ENCODE measurements around the gene LSMEM2.
"Not testable (repeated sequence)": the region's sequence is repeated elsewhere in the genome, so short reads cannot be mapped to it uniquely, and the experiment has no call there.

Gene LSMEM2

GRCh38 chr3:50298836-50299637 lies 20.1 kb downstream of the LSMEM2 start, which contains the start of the genes HYAL3 and NAA80:
TSS of gene HYAL3 (minus strand) at chr3:50299405. CDS start at chr3:50295602, 3,803 bp downstream.
TSS of gene NAA80 (minus strand) at chr3:50299405. CDS start at chr3:50297463, 1,942 bp downstream.
- DNase-seq (ENCODE audit: low read depth in 3 of 3): peak; percentile 97 to 99 (median 98)

- DNase-seq (ENCODE audit: low read depth in 3 of 3): no peak
Observed at GRCh38 chr3:50299638-50299928, 20.7 kb downstream of the LSMEM2 start.

- DNase-seq (ENCODE audit: low read depth in 3 of 3): no peak
Observed at GRCh38 chr3:50299929-50300680, 21.2 kb downstream of the LSMEM2 start.

GRCh38 chr3:50300681-50301254 lies 21.9 kb downstream of the LSMEM2 start:
- DNase-seq (ENCODE audit: low read depth in 3 of 3): no peak

GRCh38 chr3:50302095-50303012 lies 23.5 kb downstream of the LSMEM2 start:
- DNase-seq (ENCODE audit: low read depth in 3 of 3): no peak

- no peak for DNase-seq (ENCODE audit: low read depth in 3 of 3)
Observed at GRCh38 chr3:50303013-50303815, 24.3 kb downstream of the LSMEM2 start, which contains the start of gene HYAL1. TSS of gene HYAL1 (minus strand) at chr3:50303574. CDS start at chr3:50302956, 618 bp downstream.

GRCh38 chr3:50304601-50305000 lies 25.7 kb downstream of the LSMEM2 start:
- DNase-seq (ENCODE audit: low read depth in 3 of 3): no peak

- DNase-seq (ENCODE audit: low read depth in 3 of 3): not testable (repeated sequence)
Observed at GRCh38 chr3:50312041-50312440, 33.2 kb downstream of the LSMEM2 start.

GRCh38 chr3:50314342-50314741 lies 35.5 kb downstream of the LSMEM2 start:
- no peak for DNase-seq (ENCODE audit: low read depth in 3 of 3)

- no peak for DNase-seq (ENCODE audit: low read depth in 3 of 3)
Observed at GRCh38 chr3:50314816-50315215, 35.9 kb downstream of the LSMEM2 start.

GRCh38 chr3:50316657-50317242 lies 37.9 kb downstream of the LSMEM2 start:
- no peak for DNase-seq (ENCODE audit: low read depth in 3 of 3)

- DNase-seq (ENCODE audit: low read depth in 3 of 3): no peak
Observed at GRCh38 chr3:50317300-50317699, 38.4 kb downstream of the LSMEM2 start.

- no peak for DNase-seq (ENCODE audit: low read depth in 3 of 3)
Observed at GRCh38 chr3:50318163-50318562, 39.3 kb downstream of the LSMEM2 start.

- DNase-seq (ENCODE audit: low read depth in 3 of 3): no peak
Observed at GRCh38 chr3:50318615-50319014, 39.7 kb downstream of the LSMEM2 start.

- no peak for DNase-seq (ENCODE audit: low read depth in 3 of 3)
Observed at GRCh38 chr3:50319181-50319893, 40.5 kb downstream of the LSMEM2 start.

GRCh38 chr3:50319894-50320625 lies 41.2 kb downstream of the LSMEM2 start:
- DNase-seq (ENCODE audit: low read depth in 3 of 3): no peak

GRCh38 chr3:50320853-50321335 lies 42.0 kb downstream of the LSMEM2 start:
- DNase-seq (ENCODE audit: low read depth in 3 of 3): peak in 1 of 3 donors; percentile 28

GRCh38 chr3:50321336-50322114 lies 42.6 kb downstream of the LSMEM2 start:
- peak; percentile 69 to 80 (median 70) for DNase-seq (ENCODE audit: low read depth in 3 of 3)

Measured in stimulated activated CD4-positive, alpha-beta T cell treated with anti-CD3 and anti-CD28 coated beads, TNF-alpha, amount 100 ng/mL, for 48 hours (primary cell).